Small intestine (tissue), 7 donors: ENCODE data around the gene MCUB. TPM values are rescaled to one million over a fixed set of nuclear protein-coding genes. Genes with fewer than 3 reads are reported as not detected.
A peak's percentile ranks its signal among the peaks of the same experiment; 100 is the strongest.
"Not testable (repeated sequence)": the region's sequence is repeated elsewhere in the genome, so short reads cannot be mapped to it uniquely, and the experiment has no call there.

ENCODE experiments used
- DNase-seq, 2 donors: peaks; one replicate each; pipeline versions ENCODE4 v3.0.0 to v3.0.0-alpha.2; 2013
- FAIRE-seq: peaks from 2 replicates; lab custom pipeline; 2012; peaks lifted over from hg19 to GRCh38; lab: Jason Lieb, UNC
- H3K27ac ChIP-seq, 3 donors: one replicate each; pipeline ENCODE4 v1.5.1; 2013; ENCODE audit warnings: low read length in 2 of 3, mild to moderate bottlenecking in 2 of 3, control low read depth in 1 of 3, inconsistent platforms in 1 of 3, low read depth in 1 of 3, moderate library complexity in 1 of 3
- H3K27me3 ChIP-seq, 3 donors: one replicate each; pipeline ENCODE4 v1.6.1; 2013; ENCODE audit warnings: low read length in 3 of 3, inconsistent platforms in 1 of 3; ENCODE audit not compliant: control insufficient read depth in 3 of 3, insufficient read depth in 3 of 3
- H3K36me3 ChIP-seq, 3 donors: one replicate each; pipeline ENCODE4 v1.6.1; 2013; ENCODE audit warnings: low read length in 3 of 3, inconsistent platforms in 1 of 3, low read depth in 1 of 3, mild to moderate bottlenecking in 1 of 3, moderate library complexity in 1 of 3; ENCODE audit not compliant: control insufficient read depth in 3 of 3, insufficient read depth in 2 of 3
- H3K4me1 ChIP-seq, 3 donors: one replicate each; pipeline ENCODE4 v1.6.1; 2013; ENCODE audit warnings: low read length in 2 of 3, inconsistent platforms in 1 of 3, low read depth in 1 of 3, mild to moderate bottlenecking in 1 of 3, moderate library complexity in 1 of 3; ENCODE audit not compliant: control insufficient read depth in 3 of 3, insufficient read depth in 2 of 3
- H3K4me3 ChIP-seq, 3 donors: one replicate each; pipeline ENCODE4 v1.5.1; 2013; ENCODE audit warnings: low read length in 3 of 3, control low read depth in 1 of 3, inconsistent platforms in 1 of 3, low read depth in 1 of 3, mild to moderate bottlenecking in 1 of 3, moderate library complexity in 1 of 3
- H3K9me3 ChIP-seq, 2 donors: one replicate each; pipeline ENCODE4 v1.6.1; 2013; ENCODE audit warnings: low read depth in 1 of 2, low read length in 1 of 2; ENCODE audit not compliant: control insufficient read depth in 2 of 2, insufficient read depth in 1 of 2
- WGBS, 3 donors: extraction: QIAGEN DNeasy Blood & Tissue Kit; methylation state at CpG; one replicate each; pipeline ENCODE4 v1.1.7; 2013; 5-methylcytosine and 5-hydroxymethylcytosine counted together
- polyA plus RNA-seq, 4 donors: library from polyadenylated mRNA; stranded (reverse) in 3 of 4; unstranded in 1 of 4; fragments of 200-250 nt in 3 of 4; fragments of 120-200 nt in 1 of 4; gene quantifications; one replicate each; pipeline versions ENCODE4 v1.2.1 to v1.2.3, GENCODE V29; 2013
- donor health status: healthy with polysubstance abuse.
- donor health status: control.
- donor health status: control.
- donor health status: Bipolar disorder and iron deficiency.
- donor health status: healthy.

The MCUB gene
- polyA plus RNA-seq, 4 donors, result 2.2 to 12.8 (median 3.8) TPM

GRCh38 chr4:109548655-109549054, 11.4 kb upstream of the MCUB start:
- Histone ChIP-seq H3K27ac (no peak overlapping the region), H3K36me3 (peaks cover 0 to 3% (median 3%) of the 10 kb centered on the region in 3 donors), H3K27me3 (no peaks in the 10 kb centered on the region), H3K9me3 (no peaks in the 10 kb centered on the region), H3K4me1 (no peaks in the 10 kb centered on the region), H3K4me3 (no peak overlapping the region)
- WGBS, 3 donors, result 56 to 88% (median 71%) methylated on average over 2 of the region's 2 CpGs
- FAIRE-seq, result no peak
- no peak for DNase-seq

- Histone ChIP-seq H3K9me3 (no peaks in the 10 kb centered on the region), H3K27me3 (no peaks in the 10 kb centered on the region), H3K4me1 (no peaks in the 10 kb centered on the region), H3K36me3 (no peaks in the 10 kb centered on the region), H3K27ac (no peak overlapping the region), H3K4me3 (no peak overlapping the region)
- DNase-seq (no peak), FAIRE-seq (no peak)
- 90 to 97% (median 93%) methylated on average over 6 of the region's 6 CpGs for WGBS, 3 donors
Observed at GRCh38 chr4:109552237-109552636, 7.8 kb upstream of the MCUB start.

- no peaks in the 10 kb centered on the region for H3K9me3 ChIP-seq
- no peak overlapping the region for H3K4me3 ChIP-seq
- DNase-seq (no peak), FAIRE-seq (no peak)
- H3K27me3 ChIP-seq, result no peaks in the 10 kb centered on the region
- no peaks in the 10 kb centered on the region for H3K36me3 ChIP-seq
- H3K4me1 ChIP-seq, result no peaks in the 10 kb centered on the region
- no peak overlapping the region for H3K27ac ChIP-seq
- WGBS, 3 donors, result 93 to 98% (median 93%) methylated on average over 2 of the region's 2 CpGs
Observed at GRCh38 chr4:109553130-109553529, 6.9 kb upstream of the MCUB start.

- no peak overlapping the region for H3K4me3 ChIP-seq
- DNase-seq (no peak), FAIRE-seq (no peak)
- H3K27ac ChIP-seq, result no peak overlapping the region
- peaks cover 0 to 4% (median 0%) of the 10 kb centered on the region in 3 donors for H3K27me3 ChIP-seq
- 82 to 91% (median 87%) methylated on average over 3 of the region's 3 CpGs for WGBS, 3 donors
- H3K9me3 ChIP-seq, result no peaks in the 10 kb centered on the region
- H3K36me3 ChIP-seq, result no peaks in the 10 kb centered on the region
- H3K4me1 ChIP-seq, result peaks cover 0 to 3% (median 0%) of the 10 kb centered on the region in 3 donors
Observed at GRCh38 chr4:109554971-109555370, 5.1 kb upstream of the MCUB start.

GRCh38 chr4:109557433-109557832, 2.6 kb upstream of the MCUB start:
- Histone ChIP-seq H3K27ac (no peak overlapping the region), H3K4me1 (peaks cover 0 to 4% (median 3%) of the 10 kb centered on the region in 3 donors), H3K36me3 (no peaks in the 10 kb centered on the region), H3K27me3 (peaks cover 0 to 16% (median 0%) of the 10 kb centered on the region in 3 donors), H3K4me3 (no peak overlapping the region), H3K9me3 (no peaks in the 10 kb centered on the region)
- DNase-seq, result no peak
- WGBS, 3 donors, result 96 to 97% (median 96%) methylated on average over 22 to 28 of the region's 28 CpGs
- no peak for FAIRE-seq

GRCh38 chr4:109558095-109558494, 2.0 kb upstream of the MCUB start:
- WGBS, 3 donors, result 88 to 96% (median 96%) methylated on average over 6 of the region's 6 CpGs
- H3K4me1 ChIP-seq, FAIRE-seq, H3K9me3 ChIP-seq, H3K36me3 ChIP-seq, H3K27ac ChIP-seq, H3K4me3 ChIP-seq, DNase-seq: not testable (repeated sequence)
- peaks cover 0 to 16% (median 0%) of the 10 kb centered on the region in 3 donors for H3K27me3 ChIP-seq

GRCh38 chr4:109559625-109559982, 442 bp upstream of the MCUB start:
- Histone ChIP-seq H3K27ac (peak overlapping the region; percentile 34 to 86 (median 37)), H3K36me3 (no peaks in the 10 kb centered on the region), H3K4me1 (peaks cover 0 to 4% (median 3%) of the 10 kb centered on the region in 3 donors), H3K4me3 (peak overlapping the region; percentile 62 to 68 (median 63)), H3K9me3 (no peaks in the 10 kb centered on the region), H3K27me3 (peaks cover 0 to 16% (median 0%) of the 10 kb centered on the region in 3 donors)
- FAIRE-seq (no peak), DNase-seq (no peak)
- WGBS, 3 donors, result 1 to 3% (median 3%) methylated on average over 26 to 27 of the region's 27 CpGs

- Histone ChIP-seq H3K36me3 (no peaks in the 10 kb centered on the region), H3K4me3 (peak overlapping the region; percentile 62 to 68 (median 63)), H3K9me3 (no peaks in the 10 kb centered on the region), H3K4me1 (peaks cover 0 to 4% (median 3%) of the 10 kb centered on the region in 3 donors), H3K27ac (peak overlapping the region; percentile 35 to 93 (median 46)), H3K27me3 (peaks cover 0 to 16% (median 0%) of the 10 kb centered on the region in 3 donors)
- DNase-seq (peak; percentile 53 to 63), FAIRE-seq (no peak)
- 0 to 1% (median 0%) methylated on average over 29 of the region's 29 CpGs for WGBS, 3 donors
Observed at GRCh38 chr4:109560687-109561461, 828 bp downstream of the MCUB start.
